Endodermal cell (in vitro differentiated cells): ENCODE results near the gene NDFIP1. TPM values are rescaled to one million over a fixed set of nuclear protein-coding genes. Genes with fewer than 3 reads are reported as not detected.

Experiments used
- DNase-seq: peaks from one replicate; pipeline ENCODE4 v3.0.0-alpha.2; 2017
- H3K27ac ChIP-seq: 2 replicates; pipeline ENCODE4 v1.5.1; 2013; ENCODE audit warnings: mild to moderate bottlenecking, low read depth, low read length, moderate library complexity
- H3K27me3 ChIP-seq: 2 replicates; pipeline ENCODE4 v1.6.1; 2013; ENCODE audit warnings: mild to moderate bottlenecking, low read length, moderate library complexity; ENCODE audit not compliant: insufficient read depth, control insufficient read depth, poor library complexity, severe bottlenecking
- H3K36me3 ChIP-seq: 2 replicates; pipeline ENCODE4 v1.7.0; 2013; ENCODE audit warnings: mild to moderate bottlenecking, low read length, moderate library complexity; ENCODE audit not compliant: control insufficient read depth, insufficient read depth
- H3K4me1 ChIP-seq: one replicate; pipeline ENCODE4 v1.7.0; 2013; ENCODE audit warnings: low read length; ENCODE audit not compliant: control insufficient read depth, insufficient read depth
- H3K4me3 ChIP-seq: 2 replicates; pipeline ENCODE4 v1.5.1; 2013; ENCODE audit warnings: mild to moderate bottlenecking, low read length, moderate library complexity
- H3K9ac ChIP-seq: 2 replicates; pipeline ENCODE4 v1.6.1; 2013; ENCODE audit warnings: mild to moderate bottlenecking, low read length, moderate library complexity; ENCODE audit not compliant: poor library complexity, severe bottlenecking; ENCODE audit errors: extremely low read depth
- H3K9me3 ChIP-seq: 2 replicates; pipeline ENCODE4 v1.6.1; 2013; ENCODE audit warnings: mild to moderate bottlenecking, low read length, moderate library complexity; ENCODE audit not compliant: control insufficient read depth
- H3K27ac Mint-ChIP-seq: 2 replicates; pipeline ENCODE4 v1.8.0; 2020; ENCODE audit warnings: mixed read lengths
- H3K27me3 Mint-ChIP-seq: 2 replicates; pipeline ENCODE4 v1.8.0; 2021; ENCODE audit warnings: mild to moderate bottlenecking, mixed read lengths; ENCODE audit not compliant: insufficient read depth
- H3K36me3 Mint-ChIP-seq: 2 replicates; pipeline ENCODE4 v1.8.0; 2020; ENCODE audit warnings: low read depth, mixed read lengths
- H3K4me1 Mint-ChIP-seq: 2 replicates; pipeline ENCODE4 v1.8.0; 2020; ENCODE audit warnings: mixed read lengths
- H3K4me3 Mint-ChIP-seq: 2 replicates; pipeline ENCODE4 v1.8.0; 2020; ENCODE audit warnings: mild to moderate bottlenecking, moderate library complexity, mixed read lengths
- H3K9me3 Mint-ChIP-seq: 2 replicates; pipeline ENCODE4 v1.8.0; 2020; ENCODE audit warnings: mild to moderate bottlenecking, mixed read lengths
- CTCF ChIP-seq: fragments of 200-600 bp; sonication (generic); conservative IDR thresholded peaks from 2 replicates; pipeline ENCODE4 v1.5.0; 2021; ENCODE audit warnings: antibody characterized with exemption, mild to moderate bottlenecking
- WGBS, 2 experiments: methylation state at CpG; one replicate each; pipeline versions ENCODE4 v1.1.5 to v1.1.7; 2013; ENCODE audit warnings: missing lambda C conversion rate in 2 of 2, mixed read lengths in 1 of 2; ENCODE audit not compliant: insufficient coverage in 1 of 2, insufficient read length in 1 of 2; 5-methylcytosine and 5-hydroxymethylcytosine counted together
- long read RNA-seq, 4 experiments: library from polyadenylated mRNA in 2 of 4; library from RNA in 1 of 4; library from capped mRNA in 1 of 4; stranded (forward) in 3 of 4; unstranded in 1 of 4; transcript quantifications; one replicate each; pipeline ENCODE4 v2.0.0, GENCODE V29; 2020 to 2021; ENCODE audit warnings: inconsistent platforms in 1 of 4
- polyA plus RNA-seq, 2 experiments: library from polyadenylated mRNA; stranded (reverse); fragments of 50-300 nt; gene quantifications; one replicate each; pipeline ENCODE4 v1.2.3, GENCODE V29; 2013
- total RNA-seq, 2 donors: library from RNA; stranded (reverse); fragmentation: NEBNext Ultra II Directional in 1 of 2; extraction: Animal tissue kit (Norgen Biotek cat#: 25700) in 1 of 2; gene quantifications; 2 replicates in 1 of 2; 3 replicates in 1 of 2; pipeline ENCODE4 v1.2.1, GENCODE V29; 2021

The NDFIP1 gene
- total RNA-seq = 10 to 100 TPM; 46.2 to 49.0 TPM
- polyA plus RNA-seq (2013, experiment 1 of 2) = 58.5 TPM
- polyA plus RNA-seq (2013, experiment 2 of 2) = 56.3 TPM
- long read RNA-seq, experiment 1, full-length matches to known transcripts = 46 of 64 reads
- long read RNA-seq, experiment 1, partial matches to known transcripts = 6 of 64 reads
- long read RNA-seq, experiment 1, other reads (novel, unspliced or antisense) = 12 of 64 reads
- long read RNA-seq, experiment 2, full-length matches to known transcripts = 144 of 153 reads
- long read RNA-seq, experiment 2, partial matches to known transcripts = 2 of 153 reads
- long read RNA-seq, experiment 2, other reads (novel, unspliced or antisense) = 7 of 153 reads
- long read RNA-seq, experiment 3, transcript NDFIP1-201 (8 exons, 3,851 nt) = major isoform, 274 of 296 reads
- long read RNA-seq, experiment 3, partial matches to known transcripts = 7 of 296 reads
- long read RNA-seq, experiment 3, other reads (novel, unspliced or antisense) = 15 of 296 reads
- long read RNA-seq, experiment 4, partial matches to known transcripts = 0 of 2 reads
- long read RNA-seq, experiment 4, other reads (novel, unspliced or antisense) = 1 of 2 reads

GRCh38 chr5:142108432-142109330 is at the start of gene NDFIP1:
TSS of gene NDFIP1 (plus strand) at chr5:142108779. CDS start at chr5:142108975, 196 bp downstream.
- Mint-ChIP-seq H3K4me3 (peak within 1 kb of the TSS; percentile 86), H3K27ac (peak within 1 kb of the TSS; percentile 89), H3K27me3 (peaks cover 25% of the 10 kb centered on the region), H3K4me1 (peaks cover 18% of the 10 kb centered on the region), H3K9me3 (no peaks in the 10 kb centered on the region), H3K36me3 (peaks cover 12% of the 10 kb centered on the region)
- peak; percentile 18 for TF ChIP-seq CTCF
- H3K36me3 ChIP-seq = peaks cover 20% of the 10 kb centered on the region
- peaks cover 10% of the 10 kb centered on the region for H3K9me3 ChIP-seq
- no peaks in the 10 kb centered on the region for H3K4me1 ChIP-seq
- peak; percentile 93 for DNase-seq
- H3K9ac ChIP-seq = peak within 1 kb of the TSS; percentile 91
- H3K27me3 ChIP-seq = peaks cover 17% of the 10 kb centered on the region
- H3K27ac ChIP-seq = peak within 1 kb of the TSS; percentile 79
- 3 to 4% methylated on average over 23 to 103 of the region's 103 CpGs for WGBS, 2 experiments
- H3K4me3 ChIP-seq = peak within 1 kb of the TSS; percentile 99

- Mint-ChIP-seq H3K27me3 (no peaks in the 10 kb centered on the region), H3K4me1 (peaks cover 12% of the 10 kb centered on the region), H3K9me3 (no peaks in the 10 kb centered on the region), H3K36me3 (no peaks in the 10 kb centered on the region), H3K4me3 (no peak overlapping the region), H3K27ac (no peak overlapping the region)
- TF ChIP-seq CTCF = peak; percentile 72
- H3K9ac ChIP-seq = no peak overlapping the region
- peak; percentile 68 for DNase-seq
- H3K36me3 ChIP-seq = no peaks in the 10 kb centered on the region
- no peak overlapping the region for H3K27ac ChIP-seq
- 100% methylated on average over 1 of the region's 1 CpG; no CpG with 5 or more reads in 1 of the 2 experiments for WGBS, 2 experiments
- no peaks in the 10 kb centered on the region for H3K9me3 ChIP-seq
- no peaks in the 10 kb centered on the region for H3K27me3 ChIP-seq
- no peak overlapping the region for H3K4me3 ChIP-seq
- no peaks in the 10 kb centered on the region for H3K4me1 ChIP-seq
These were observed 49.2 kb upstream of the NDFIP1 start for GRCh38 chr5:142059304-142059940.

GRCh38 chr5:142063376-142063775 is 45.2 kb upstream of the NDFIP1 start:
- Histone ChIP-seq H3K36me3 (no peaks in the 10 kb centered on the region), H3K4me3 (peak overlapping the region; percentile 28), H3K27ac (peak overlapping the region; percentile 99), H3K9ac (no peak overlapping the region), H3K27me3 (no peaks in the 10 kb centered on the region), H3K9me3 (no peaks in the 10 kb centered on the region), H3K4me1 (no peaks in the 10 kb centered on the region)
- peaks cover 2% of the 10 kb centered on the region for H3K27me3 Mint-ChIP-seq
- H3K4me3 Mint-ChIP-seq = peak overlapping the region; percentile 32
- no peak for TF ChIP-seq CTCF
- H3K27ac Mint-ChIP-seq = no peak overlapping the region
- H3K36me3 Mint-ChIP-seq = no peaks in the 10 kb centered on the region
- WGBS, 2 experiments = 73 to 87% methylated on average over 3 to 4 of the region's 4 CpGs
- peaks cover 8% of the 10 kb centered on the region for H3K4me1 Mint-ChIP-seq
- no peaks in the 10 kb centered on the region for H3K9me3 Mint-ChIP-seq
- DNase-seq = no peak
